Stimulated activated CD4-positive, alpha-beta T cell treated with anti-CD3 and anti-CD28 coated beads, Interleukin-4, amount 100 ng/mL, for 24 hours (primary cell): Measurements from ENCODE around the gene GZMB.
"Not testable (repeated sequence)": the region's sequence is repeated elsewhere in the genome, so short reads cannot be mapped to it uniquely, and the experiment has no call there.

Experiments
- DNase-seq: peaks from one replicate; pipeline ENCODE4 v3.0.0-alpha.2; 2020

Gene GZMB

DNA sequence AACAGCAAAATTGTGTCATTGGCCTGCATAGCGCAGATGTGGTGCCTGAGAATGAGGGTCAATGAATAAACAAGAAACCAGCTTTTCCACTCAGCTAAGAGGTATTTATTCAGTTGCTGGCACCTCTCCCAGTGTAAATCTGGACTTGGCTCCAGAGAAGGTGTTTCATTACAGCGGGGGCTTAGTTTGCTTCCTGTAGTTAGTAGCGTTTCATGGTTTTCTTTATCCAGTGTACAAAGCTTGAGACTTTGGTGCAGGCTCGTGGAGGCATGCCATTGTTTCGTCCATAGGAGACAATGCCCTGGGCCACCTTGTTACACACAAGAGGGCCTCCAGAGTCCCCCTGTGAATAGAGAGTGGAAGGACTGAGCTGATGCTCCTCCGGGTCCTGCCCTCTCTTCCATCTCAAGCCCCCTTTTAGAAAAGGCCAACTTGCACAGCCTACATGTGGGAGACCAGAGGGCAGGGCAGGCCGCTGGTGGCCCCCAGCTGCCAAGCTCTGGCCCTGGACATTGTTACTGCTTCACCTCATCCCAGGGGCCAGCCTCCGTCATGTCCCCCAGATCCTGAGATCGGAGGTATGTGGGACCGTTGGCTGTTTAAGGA, 3.0 kb downstream of the GZMB start:
- no peak for DNase-seq

DNA sequence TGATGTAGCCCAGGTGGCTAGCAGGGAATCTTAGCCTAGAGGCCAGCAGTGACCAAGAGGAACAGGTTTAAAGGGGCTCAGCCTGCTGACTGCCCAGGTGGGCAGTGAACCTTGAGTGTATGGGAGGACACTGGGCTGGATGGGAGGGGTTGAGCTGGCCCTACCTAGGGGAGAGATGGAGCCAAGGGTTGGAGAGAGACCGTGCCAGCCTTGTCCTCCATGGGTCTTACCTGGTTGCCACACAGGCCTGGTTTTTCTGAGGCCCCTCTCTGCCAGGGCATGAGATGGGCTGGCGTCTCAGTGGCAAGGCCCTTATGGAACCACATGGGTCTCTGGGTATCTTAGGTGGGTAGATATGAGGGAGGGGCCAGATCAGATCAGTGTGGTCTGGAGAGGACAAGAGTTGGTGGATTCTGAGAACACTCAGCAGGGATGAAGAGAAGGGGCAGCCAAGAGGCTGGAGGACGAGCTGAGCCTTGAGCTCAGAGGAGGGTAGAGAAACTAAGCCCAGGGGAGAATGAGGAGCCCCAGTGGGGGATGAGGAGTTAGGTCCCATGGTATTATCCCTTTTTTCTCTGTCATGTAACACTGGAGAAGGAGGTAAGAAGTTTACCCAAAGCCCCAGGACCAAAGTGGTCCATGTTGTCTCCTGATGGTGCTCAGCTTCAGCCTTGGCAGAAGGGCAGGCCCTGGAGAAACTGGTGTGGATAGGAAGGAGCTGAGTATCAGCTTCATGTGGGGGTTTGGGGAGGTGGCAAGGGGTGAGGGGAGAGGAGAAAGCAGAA, 3.7 kb downstream of the GZMB start:
- DNase-seq, result no peak

DNA sequence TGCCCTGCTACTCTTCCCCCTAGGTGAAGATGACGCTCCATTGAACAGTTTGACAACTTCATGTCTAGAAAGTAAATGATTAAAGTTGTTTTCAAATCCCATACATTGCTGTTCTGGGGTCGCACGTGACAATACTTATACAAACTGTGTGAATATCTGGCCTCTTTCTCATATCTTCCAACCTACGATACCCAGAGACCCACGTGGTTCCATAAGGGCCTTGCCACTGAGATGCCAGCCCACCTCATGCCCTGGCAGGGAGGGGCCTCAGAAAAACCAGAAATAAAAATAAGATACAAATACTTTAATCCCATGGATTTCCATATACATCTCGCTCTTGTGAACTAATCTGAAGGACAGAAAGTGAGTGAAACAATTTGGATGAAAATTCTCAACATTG, 4.5 kb downstream of the GZMB start:
- no peak for DNase-seq

DNA sequence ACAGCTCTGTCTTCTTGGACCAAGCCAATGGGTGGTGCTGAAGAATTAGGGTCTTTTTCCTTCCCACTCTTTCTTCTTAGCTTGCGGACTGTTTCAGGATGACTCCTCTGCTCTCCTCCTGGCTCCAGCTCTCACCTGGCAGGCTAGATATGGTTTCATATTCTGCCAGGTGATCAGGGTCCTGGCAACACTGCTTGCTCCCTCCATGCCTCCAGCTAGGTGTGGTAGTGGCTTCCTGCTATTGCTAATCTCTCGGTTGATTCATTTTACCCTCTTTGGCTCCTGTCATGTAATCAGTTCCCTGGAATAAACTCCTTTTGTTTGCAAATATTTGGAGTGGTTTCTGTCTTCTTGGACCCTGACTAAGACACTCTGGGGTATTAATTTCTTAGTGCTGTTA, 20.2 kb downstream of the GZMB start:
- no peak for DNase-seq

DNA sequence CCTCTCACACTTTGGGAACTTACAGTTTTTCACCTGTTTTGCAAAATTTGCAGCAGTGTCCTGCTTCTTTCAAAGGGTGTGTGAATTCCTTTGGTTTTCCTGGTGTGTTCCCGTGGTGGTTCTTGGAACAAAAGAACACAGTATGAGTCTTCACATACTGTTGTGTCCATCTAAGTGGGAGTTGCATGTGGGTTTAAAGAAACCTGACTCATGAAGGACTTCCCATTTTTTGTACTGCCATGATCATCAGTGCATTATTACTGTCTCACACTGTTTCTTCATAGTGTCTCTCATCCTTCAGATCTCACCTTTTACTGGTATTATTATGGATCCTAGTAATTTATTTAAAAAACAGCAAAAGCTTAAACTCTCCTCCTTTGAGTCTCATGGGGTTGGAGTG, 20.7 kb downstream of the GZMB start:
- no peak for DNase-seq

DNA sequence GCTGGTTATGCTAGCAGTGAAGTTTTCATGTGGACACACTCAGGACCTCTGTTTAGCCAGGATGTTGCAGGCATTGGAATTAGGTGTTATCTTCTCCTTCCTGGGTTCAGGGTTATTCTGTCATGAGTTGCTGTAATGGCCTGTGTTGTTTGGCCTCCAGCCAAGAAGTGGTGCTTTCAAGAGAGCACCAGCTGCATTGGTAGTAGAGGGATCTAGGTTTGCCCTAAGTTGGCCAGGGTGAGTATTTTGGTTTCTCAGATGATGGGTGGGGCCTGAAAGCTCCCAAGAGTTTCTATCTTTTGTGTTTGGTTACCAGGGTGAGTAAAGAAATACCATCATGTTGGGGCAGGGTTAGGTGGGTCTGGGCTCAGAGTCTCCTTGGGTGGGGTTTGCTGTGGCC, 21.8 kb downstream of the GZMB start:
- no peak for DNase-seq

DNA sequence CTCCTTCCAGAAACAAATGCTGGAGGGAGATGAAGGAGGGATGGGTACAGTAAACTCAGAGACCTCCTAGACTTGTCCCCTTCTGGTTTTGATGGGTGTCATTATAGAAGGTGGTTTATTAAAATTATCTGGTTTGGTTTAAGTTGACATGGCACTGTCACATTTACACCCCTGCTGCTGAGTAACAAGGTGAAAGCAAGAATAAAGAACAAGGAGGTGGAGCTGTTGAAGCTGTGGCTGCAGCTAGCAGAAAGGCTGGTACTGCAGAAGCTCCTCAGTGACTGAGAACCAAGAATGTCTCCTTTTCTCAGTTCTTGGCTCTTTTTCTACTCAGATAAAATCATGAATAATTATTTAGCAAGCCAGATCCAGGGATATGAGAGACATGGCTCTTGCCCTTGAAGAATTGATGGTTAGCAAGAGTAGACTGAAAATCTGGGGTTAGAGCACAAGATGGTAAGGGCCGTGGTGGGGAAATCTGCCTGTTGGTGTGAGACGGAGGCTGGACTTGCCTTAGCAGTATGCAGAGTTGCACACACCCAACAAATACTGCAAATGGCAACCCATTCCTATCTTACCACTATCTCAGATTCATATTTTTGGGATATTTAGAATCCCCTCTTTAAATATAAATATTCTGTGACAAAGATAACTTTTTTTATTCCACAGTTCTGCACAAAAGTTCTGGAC, 24.2 kb downstream of the GZMB start, which contains the start of gene GZMH:
TSS of gene GZMH (minus strand) at position 31 of the 690 bp plus-strand sequence. CDS start 72 bp downstream, outside the sequence.
- peak; percentile 15 for DNase-seq

DNA sequence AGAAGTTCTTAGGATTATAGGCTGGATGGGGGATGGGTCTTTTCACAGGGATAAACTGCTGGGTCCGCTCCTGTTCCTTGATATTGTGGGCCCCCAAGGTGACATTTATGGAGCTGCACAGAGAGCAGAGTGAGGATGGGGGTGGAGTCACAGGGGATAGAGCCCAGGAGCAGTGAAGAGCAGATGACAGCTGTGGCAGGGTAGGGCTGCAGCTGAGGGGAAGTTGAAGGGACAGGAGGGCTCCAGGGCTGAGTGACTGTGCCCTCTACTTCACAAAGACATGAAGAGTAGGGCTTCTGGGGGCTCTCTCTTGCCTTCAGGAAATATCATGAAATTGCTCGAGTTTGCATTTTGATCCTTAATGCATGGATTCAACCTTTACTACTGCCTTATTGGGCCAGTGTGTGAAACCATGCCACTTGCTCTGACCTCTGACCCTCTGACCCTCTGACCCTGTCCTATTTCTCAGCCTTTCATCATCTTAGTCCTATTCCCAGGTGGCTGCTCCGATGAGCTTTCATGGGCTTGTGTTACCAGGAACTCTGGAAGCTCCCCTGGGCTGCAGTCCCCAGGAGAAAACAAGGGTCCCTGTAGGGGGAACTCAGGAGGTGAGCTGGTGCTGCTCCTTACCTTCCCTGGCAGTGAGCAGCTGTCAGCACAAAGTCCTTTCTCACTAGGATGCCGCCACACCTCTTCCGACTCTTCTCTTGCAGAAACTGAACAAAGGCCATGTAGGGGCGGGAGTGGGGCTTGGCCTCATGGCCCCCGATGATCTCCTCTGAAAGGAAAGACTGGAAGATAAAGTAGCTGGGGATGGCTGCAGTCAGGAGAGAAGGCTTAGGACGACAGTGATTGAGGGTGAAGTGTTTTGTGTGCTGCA, 26.1 kb downstream of the GZMB start:
- no peak for DNase-seq

DNA sequence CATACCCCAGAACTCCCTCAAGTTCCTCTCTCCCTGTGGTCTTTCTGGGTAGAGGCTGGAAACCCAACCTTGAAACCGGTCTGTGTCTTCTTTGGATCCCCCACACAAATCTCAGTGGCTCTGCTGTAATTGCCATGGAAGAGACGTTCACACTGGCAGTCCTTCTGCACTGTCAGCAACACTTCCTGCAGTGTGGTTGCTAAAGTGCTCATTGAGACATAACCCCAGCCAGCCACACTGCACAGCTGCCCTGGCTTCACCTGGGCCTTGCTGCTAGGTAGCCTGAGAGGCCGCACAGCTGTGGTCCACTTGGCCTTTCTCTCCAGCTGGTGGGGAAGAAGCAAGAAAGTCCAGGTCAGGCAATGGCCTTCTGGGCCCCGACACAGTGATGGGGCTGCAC, 26.9 kb downstream of the GZMB start:
- DNase-seq, result no peak

DNA sequence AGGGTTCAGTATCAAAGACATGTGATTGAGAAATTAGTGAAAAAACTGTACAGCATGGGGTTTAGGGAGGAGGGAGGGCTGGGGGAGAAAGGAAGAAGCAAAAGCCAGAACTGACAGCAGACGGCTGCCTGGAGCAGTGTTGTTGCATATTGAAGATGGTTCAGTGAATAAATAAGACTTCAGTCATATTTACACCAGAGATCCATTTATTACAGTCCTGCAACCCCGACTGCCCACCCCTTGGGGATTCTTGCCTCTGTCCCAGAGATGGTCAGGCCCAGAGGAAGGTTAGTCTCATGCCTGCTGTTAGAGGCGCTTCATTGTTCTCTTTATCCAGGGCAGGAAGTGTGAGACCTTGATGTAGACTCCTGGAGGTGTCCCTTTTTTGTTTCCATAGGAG, 27.7 kb downstream of the GZMB start:
- DNase-seq, result no peak

DNA sequence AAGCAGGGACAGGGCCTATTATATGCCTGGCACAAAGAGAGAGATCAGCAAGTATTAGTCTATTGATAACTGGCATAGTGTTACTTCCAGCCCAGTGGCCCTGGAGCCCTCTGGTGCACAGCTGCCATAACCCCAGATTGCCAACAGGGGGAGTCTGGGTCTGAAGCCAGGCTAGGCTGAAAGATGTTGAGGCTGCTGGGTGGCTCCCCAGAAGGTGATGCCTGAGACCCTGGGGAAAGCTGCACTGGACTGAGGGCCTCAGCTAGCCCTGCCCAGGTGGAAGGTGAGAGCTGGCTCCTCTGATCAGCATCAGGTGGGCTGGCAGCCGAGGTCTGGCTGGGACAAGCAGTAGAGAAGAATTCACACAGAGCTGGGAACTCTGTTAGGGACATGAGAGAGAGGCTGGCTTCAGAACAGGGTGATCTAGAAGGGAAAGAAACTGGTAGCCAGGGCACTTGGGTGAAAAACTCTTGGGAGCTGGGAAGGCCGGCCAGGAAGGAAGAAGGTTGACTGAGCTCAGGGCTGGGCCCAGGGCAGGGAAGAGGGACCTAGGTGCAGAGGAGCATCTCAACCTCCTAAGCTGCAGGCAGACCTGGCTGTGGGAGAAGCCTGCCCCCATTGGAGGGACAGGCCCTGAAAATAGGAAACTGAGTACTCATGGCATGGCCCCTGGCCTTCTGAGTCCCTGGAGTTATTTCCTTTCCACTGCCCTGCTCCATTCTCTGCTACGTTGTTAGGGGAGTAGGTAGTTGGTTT, 28.4 kb downstream of the GZMB start:
- peak; percentile 71 for DNase-seq

DNA sequence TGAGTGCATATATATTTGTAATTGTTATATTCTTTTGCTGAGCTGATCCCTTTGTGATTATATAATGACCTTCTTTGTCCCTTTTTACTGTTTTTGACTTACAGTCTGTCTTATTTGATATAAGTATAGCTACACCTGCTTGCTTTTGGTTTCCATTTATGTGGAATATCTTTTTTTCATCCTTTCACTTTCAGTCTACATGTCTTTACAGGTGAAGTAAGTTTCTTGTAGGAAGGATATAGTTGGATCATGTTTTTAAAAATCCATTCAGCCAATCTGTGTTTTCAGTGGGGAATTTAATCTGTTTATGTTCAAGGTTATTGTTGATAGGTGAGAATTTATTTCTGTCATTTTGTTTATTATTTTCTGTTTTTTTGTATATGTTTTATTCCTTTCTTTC, 36.6 kb downstream of the GZMB start:
- DNase-seq, result no peak

DNA sequence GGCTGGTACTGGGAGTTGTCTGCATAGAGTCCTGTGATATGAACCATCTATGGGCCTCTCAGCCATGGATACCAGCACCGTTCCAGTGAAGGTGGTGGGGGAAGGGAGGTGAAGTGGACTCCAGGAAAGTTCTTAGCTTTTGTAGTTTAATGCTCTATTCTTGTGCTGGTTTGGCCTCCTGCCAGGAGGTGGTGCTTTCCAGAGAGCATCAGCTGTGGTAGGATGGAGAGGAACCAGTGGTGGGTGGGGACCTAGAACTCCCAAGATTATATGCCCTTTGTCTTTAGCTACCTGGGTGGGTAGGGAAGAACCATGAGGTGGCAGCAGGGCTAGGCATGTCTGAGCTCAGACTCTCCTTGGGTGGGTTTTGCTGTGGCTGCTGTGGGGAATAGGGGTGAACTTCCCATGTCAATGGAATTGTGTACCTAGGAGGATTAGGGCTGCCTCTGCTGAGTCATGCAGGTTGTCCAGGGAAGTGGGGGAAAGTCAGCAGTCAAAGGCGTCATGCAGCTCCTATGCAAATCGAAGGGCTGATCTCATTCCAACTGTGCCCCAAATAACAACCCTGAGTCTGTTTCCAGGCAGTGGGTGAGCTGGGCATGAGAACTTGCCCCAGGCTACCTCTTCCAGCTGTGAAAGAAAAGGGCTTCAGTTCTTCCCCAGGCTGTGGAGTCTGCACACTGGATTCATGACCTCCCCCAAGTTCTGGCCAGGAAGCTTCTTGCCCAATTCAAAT, 38.7 kb downstream of the GZMB start:
- DNase-seq, result no peak

DNA sequence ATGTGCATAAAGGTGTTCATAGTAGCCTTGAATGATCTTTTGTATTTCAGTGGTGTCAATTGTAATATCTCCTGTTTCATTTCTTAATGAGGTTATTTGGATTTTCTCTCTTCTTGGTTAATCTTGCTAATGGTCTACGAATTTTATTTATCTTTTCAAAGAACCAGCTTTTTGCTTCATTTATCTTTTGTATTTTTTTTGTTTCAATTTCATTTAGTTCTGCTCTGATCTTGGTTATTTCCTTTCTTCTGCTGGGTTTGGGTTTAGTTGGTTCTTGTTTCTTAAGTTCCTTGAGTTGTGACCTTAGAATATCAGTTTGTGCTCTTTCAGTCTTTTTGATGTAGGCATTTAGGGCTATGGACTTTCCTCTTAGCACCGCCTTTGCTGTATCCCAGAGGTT, 43.0 kb downstream of the GZMB start:
- DNase-seq, result not testable (repeated sequence)

DNA sequence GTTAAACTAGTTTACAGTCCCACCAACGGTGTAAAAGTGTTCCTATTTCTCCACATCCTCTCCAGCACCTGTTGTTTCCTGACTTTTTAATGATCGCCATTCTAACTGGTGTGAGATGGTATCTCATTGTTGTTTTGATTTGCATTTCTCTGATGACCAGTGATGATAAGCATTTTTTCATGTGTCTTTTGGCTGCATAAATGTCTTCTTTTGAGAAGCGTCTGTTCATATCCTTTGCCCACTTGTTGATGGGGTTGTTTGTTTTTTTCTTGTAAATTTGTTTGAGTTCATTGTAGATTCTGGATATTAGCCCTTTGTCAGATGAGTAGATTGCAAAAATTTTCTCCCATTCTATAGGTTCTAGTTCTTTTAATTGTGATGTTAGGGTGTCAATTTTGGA, 49.6 kb downstream of the GZMB start:
- not testable (repeated sequence) for DNase-seq
